Ectodermal cell (in vitro differentiated cells): Measurements from ENCODE around the gene LFNG.

Experiments
- H3K27ac ChIP-seq: 2 replicates; pipeline ENCODE4 v1.7.0; 2013; ENCODE audit warnings: mild to moderate bottlenecking, low read depth, low read length; ENCODE audit not compliant: insufficient read depth, poor library complexity, severe bottlenecking
- H3K27me3 ChIP-seq: 2 replicates; pipeline ENCODE4 v1.7.0; 2013; ENCODE audit warnings: mild to moderate bottlenecking, low read length; ENCODE audit not compliant: insufficient read depth, control insufficient read depth, poor library complexity, severe bottlenecking
- H3K36me3 ChIP-seq: one replicate; pipeline ENCODE4 v1.7.0; 2013; ENCODE audit warnings: low read length; ENCODE audit not compliant: control insufficient read depth, insufficient read depth
- H3K4me1 ChIP-seq: one replicate; pipeline ENCODE4 v1.7.0; 2013; ENCODE audit warnings: low read length; ENCODE audit not compliant: control insufficient read depth, insufficient read depth
- H3K4me3 ChIP-seq: 2 replicates; pipeline ENCODE4 v1.7.0; 2013; ENCODE audit warnings: low read depth, low read length, control low read depth; ENCODE audit not compliant: insufficient read depth
- H3K9me3 ChIP-seq: 2 replicates; pipeline ENCODE4 v1.7.0; 2013; ENCODE audit warnings: mild to moderate bottlenecking, low read length, moderate library complexity; ENCODE audit not compliant: control insufficient read depth
- WGBS, 2 experiments: methylation state at CpG; one replicate each; pipeline ENCODE4 v1.1.7; 2013; ENCODE audit warnings: missing lambda C conversion rate in 2 of 2; 5-methylcytosine and 5-hydroxymethylcytosine counted together

LFNG gene

DNA sequence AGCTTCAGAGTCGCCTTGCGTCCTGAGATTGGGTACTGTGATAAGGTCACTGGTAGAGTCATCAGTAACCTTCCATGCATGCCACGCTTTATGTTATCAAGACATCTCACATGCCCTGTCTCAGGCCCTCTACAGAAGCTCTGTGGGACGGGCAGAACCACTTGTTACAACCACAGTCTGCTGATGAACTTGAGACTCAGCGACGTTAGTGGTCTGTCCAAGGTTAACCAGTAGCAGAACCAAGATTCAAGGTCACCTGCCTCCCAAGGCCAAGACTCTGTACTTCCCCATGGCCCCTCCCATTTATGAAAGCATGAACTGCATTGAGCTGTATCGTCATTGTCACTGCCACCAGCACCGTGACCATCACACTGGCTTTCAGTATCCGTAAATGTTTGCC, 54.2 kb downstream of the LFNG start:
- Histone ChIP-seq H3K27ac (no peak overlapping the region), H3K27me3 (no peaks in the 10 kb centered on the region), H3K9me3 (no peaks in the 10 kb centered on the region), H3K4me1 (peaks cover 9% of the 10 kb centered on the region), H3K4me3 (no peak overlapping the region), H3K36me3 (no peaks in the 10 kb centered on the region)
- 96 to 97% methylated on average over 9 of the region's 9 CpGs for WGBS, 2 experiments

DNA sequence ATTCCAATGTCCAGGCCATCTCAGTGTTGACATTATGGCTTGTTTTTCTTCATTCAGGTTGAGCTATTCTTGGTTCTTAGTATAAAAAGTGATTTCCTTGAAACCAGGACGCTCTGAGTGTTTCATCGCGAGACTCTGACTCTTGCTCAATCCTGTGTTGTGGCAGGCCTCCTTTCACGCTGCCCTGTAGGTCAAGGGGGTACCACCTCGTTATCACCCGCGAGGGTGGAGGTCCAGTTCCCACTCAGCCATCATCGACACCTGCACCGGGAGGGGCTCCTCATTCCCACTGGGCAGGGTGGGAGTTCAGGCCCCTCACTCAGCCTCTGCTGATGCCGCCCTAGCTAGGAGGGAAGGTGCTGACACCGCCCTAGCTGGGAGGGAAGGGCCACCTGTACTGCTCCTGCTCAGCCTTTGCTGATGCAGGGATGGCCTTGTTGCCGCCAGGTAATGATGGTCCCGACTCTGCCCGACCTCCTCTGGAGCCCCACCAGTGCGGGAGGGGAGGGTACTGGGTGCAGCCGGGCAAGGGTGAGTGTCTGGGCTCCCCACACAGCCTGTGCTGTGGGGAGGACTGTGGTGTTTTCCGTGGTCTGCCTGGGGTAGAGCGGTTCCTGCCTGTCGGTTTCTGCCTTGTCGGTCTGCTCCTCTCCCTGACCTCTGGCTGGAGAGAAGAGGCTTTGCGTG, 55.6 kb downstream of the LFNG start:
- Histone ChIP-seq H3K4me3 (no peak overlapping the region), H3K27me3 (no peaks in the 10 kb centered on the region), H3K36me3 (no peaks in the 10 kb centered on the region), H3K27ac (no peak overlapping the region), H3K4me1 (no peaks in the 10 kb centered on the region), H3K9me3 (no peaks in the 10 kb centered on the region)
- WGBS, 2 experiments: 93 to 94% methylated on average over 21 of the region's 21 CpGs

DNA sequence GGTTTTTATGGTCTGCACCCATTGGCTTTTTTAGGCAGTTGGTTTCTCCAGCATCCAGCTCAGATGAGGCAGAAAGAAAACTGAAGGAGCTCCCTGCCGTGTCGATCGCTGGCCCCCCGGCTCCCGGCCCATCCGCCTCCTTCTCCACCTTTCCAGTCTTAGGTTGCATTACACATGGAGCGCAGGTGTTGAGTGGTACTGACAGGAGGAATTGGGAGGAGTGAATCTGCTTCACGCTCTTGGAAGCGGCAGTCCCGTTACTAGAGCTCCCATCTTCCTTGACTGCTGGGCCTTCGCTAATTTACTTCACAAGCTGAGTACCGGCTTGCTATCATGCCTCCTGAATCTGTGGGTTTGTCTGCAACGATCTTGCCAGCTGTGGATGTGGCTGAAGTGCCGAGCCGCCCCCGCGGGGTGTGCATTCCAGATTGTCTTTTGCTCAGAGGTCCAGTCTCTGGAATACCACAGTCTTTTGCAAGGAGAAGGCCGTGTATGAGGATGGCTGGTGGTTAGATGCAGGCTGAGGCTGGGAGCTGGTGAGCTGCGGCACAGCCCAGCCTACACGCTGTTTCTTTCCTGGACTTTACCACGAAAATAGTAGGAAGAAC, 56.3 kb downstream of the LFNG start:
- H3K4me1 ChIP-seq: no peaks in the 10 kb centered on the region
- WGBS, 2 experiments: 93 to 96% methylated on average over 21 of the region's 21 CpGs
- H3K4me3 ChIP-seq: no peak overlapping the region
- no peak overlapping the region for H3K27ac ChIP-seq
- no peaks in the 10 kb centered on the region for H3K9me3 ChIP-seq
- H3K36me3 ChIP-seq: no peaks in the 10 kb centered on the region
- H3K27me3 ChIP-seq: no peaks in the 10 kb centered on the region

DNA sequence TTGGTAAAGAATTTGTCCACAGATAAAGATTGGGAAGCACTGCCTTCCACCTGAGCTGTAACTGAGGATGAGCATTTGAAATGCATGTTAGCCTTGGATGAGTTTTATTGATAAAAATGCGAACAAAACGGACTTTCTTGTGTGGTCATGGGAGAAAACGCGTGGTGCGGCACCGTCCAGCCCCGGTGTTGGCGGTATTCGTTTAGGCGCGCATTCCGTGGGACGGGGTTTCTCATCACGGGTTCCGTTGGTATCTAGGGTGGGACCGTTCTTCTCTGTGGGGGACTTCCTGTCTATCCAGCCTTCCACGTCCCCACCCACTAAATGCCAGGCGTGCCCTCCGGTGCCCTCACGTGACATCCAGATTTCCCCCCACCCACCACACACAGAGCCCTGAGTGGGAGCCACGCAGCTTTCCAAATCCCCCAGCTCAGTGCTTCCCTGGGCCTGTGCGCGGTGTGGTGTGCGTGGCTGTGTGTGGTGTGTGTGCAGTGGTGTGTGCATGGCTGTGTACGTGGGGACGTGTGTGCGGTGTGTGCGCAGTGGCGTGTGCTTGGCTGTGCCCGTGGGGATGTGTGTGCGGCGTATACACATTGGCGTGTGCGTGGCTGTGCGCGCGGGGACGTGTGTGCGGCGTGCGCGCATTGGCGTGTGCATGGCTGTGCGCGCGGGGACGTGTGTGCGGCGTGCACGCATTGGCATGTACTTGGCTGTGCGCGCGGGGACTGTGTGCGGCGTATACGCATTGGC, 57.3 kb downstream of the LFNG start:
- Histone ChIP-seq H3K4me3 (no peak overlapping the region), H3K9me3 (no peaks in the 10 kb centered on the region), H3K27me3 (no peaks in the 10 kb centered on the region), H3K4me1 (no peaks in the 10 kb centered on the region), H3K36me3 (no peaks in the 10 kb centered on the region), H3K27ac (no peak overlapping the region)
- 96% methylated on average over 56 of the region's 56 CpGs for WGBS, 2 experiments
